GM12878 (cell line): ENCODE results near the gene ANO10. TPM values are rescaled to one million over a fixed set of nuclear protein-coding genes. Genes with fewer than 3 reads are reported as not detected.
A peak's percentile ranks its signal among the peaks of the same experiment; 100 is the strongest.

Experiments used
- ATAC-seq: fragments of 200-7000 bp; cut with Tn5 transposase; 3 replicates; pipeline ENCODE4 v1.9.1; 2020; ENCODE audit warnings: mild to moderate bottlenecking, moderate library complexity
- BruUV-seq: library from RNA; stranded (reverse); fragments of 400-500 nt; replicated peaks from 2 replicates; lab custom pipeline; 2021; lab: Mats Ljungman, UMichigan
- CTCF ChIA-PET: fragments of 300-600 bp; sonication (Branson Sonifier 250); formaldehyde crosslinking; extraction: SDS; loops from one replicate; lab custom pipeline; 2021; ENCODE audit warnings: inconsistent platforms; lab: Yijun Ruan, JAX
- POLR2A ChIA-PET: fragments of 350-600 bp; formaldehyde crosslinking; extraction: SDS; loops from one replicate; lab custom pipeline; 2021; ENCODE audit warnings: inconsistent platforms; lab: Charles Lee
- RAD21 ChIA-PET: fragments of 300-600 bp; sonication (Branson Sonifier 250); formaldehyde crosslinking; loops from one replicate; lab custom pipeline; 2023; ENCODE audit warnings: antibody characterized with exemption; ENCODE audit not compliant: unreplicated experiment; lab: Charles Lee
- SMC1A ChIA-PET: fragments of 300-600 bp; sonication (Branson Sonifier 250); formaldehyde crosslinking; loops from one replicate; lab custom pipeline; 2023; ENCODE audit not compliant: unreplicated experiment, uncharacterized antibody; lab: Charles Lee
- DNase-seq: peaks from one replicate; pipeline ENCODE4 v3.0.0-alpha.2; 2011; ENCODE audit warnings: low read depth, low spot score
- FAIRE-seq: peaks from 3 replicates; lab custom pipeline; 2011; peaks lifted over from hg19 to GRCh38; lab: Jason Lieb, UNC
- H2AFZ ChIP-seq: 2 replicates; pipeline ENCODE4 v1.6.0; 2011; ENCODE audit warnings: low read depth, low read length, control low read depth; ENCODE audit not compliant: control insufficient read depth
- H3K27ac ChIP-seq: 2 replicates; pipeline ENCODE4 v1.5.1; 2011; ENCODE audit warnings: control low read depth; ENCODE audit not compliant: control insufficient read depth, insufficient read depth
- H3K27me3 ChIP-seq, 2 experiments: replicated peaks in 1 of 2; 2 replicates each; pipeline versions ENCODE4 v1.6.0 to v1.6.1; 2011; ENCODE audit warnings: low read length in 1 of 2; ENCODE audit not compliant: control insufficient read depth in 2 of 2, insufficient read depth in 2 of 2
- H3K36me3 ChIP-seq, 2 experiments: 2 replicates each; pipeline ENCODE4 v1.5.1; 2011; ENCODE audit warnings: low read length in 1 of 2; ENCODE audit not compliant: control insufficient read depth in 2 of 2, insufficient read depth in 2 of 2
- H3K4me1 ChIP-seq: 2 replicates; pipeline ENCODE4 v1.6.1; 2011; ENCODE audit warnings: mild to moderate bottlenecking, low read length, moderate library complexity, mixed read lengths; ENCODE audit not compliant: control insufficient read depth, insufficient read depth
- H3K4me2 ChIP-seq: 2 replicates; pipeline ENCODE4 v1.6.0; 2011; ENCODE audit warnings: control low read depth; ENCODE audit not compliant: control insufficient read depth, insufficient read depth
- H3K4me3 ChIP-seq: fragments of 200-600 bp; sonication (generic); 2 replicates; pipeline ENCODE4 v1.5.1; 2016
- H3K79me2 ChIP-seq: 2 replicates; pipeline ENCODE4 v1.6.0; 2011; ENCODE audit warnings: low read length; ENCODE audit not compliant: control insufficient read depth, insufficient read depth
- H3K9ac ChIP-seq: 2 replicates; pipeline ENCODE4 v1.8.0; 2011; ENCODE audit warnings: low read length, control low read depth, mixed read lengths; ENCODE audit not compliant: control insufficient read depth, insufficient read depth
- H3K9me3 ChIP-seq: replicated peaks from 3 replicates; pipeline ENCODE4 v1.5.1; 2011; ENCODE audit warnings: mild to moderate bottlenecking, low read length; ENCODE audit not compliant: control insufficient read depth, insufficient read depth
- H4K20me1 ChIP-seq: 2 replicates; pipeline ENCODE4 v1.6.0; 2011; ENCODE audit not compliant: control insufficient read depth, insufficient read depth
- EED ChIP-seq: sonication (generic); IDR thresholded peaks from 2 replicates; pipeline ENCODE4 v1.6.1; 2016; ENCODE audit warnings: antibody characterized with exemption, low read depth
- HCFC1 ChIP-seq: fragments of 150-350 bp; IDR thresholded peaks from 2 replicates; pipeline ENCODE4 v1.6.1; 2014; ENCODE audit warnings: low read length
- MEF2A ChIP-seq: IDR thresholded peaks from 2 replicates; pipeline ENCODE4 v1.6.1; 2011; ENCODE audit warnings: low read depth, mild to moderate bottlenecking, low read length, moderate library complexity; ENCODE audit not compliant: insufficient read depth
- MTA2 ChIP-seq: fragments of 450-650 bp; IDR thresholded peaks from 2 replicates; pipeline ENCODE4 v1.6.1; 2016; ENCODE audit warnings: low read depth, mild to moderate bottlenecking, moderate library complexity
- RAD51 ChIP-seq: fragments of 450-650 bp; IDR thresholded peaks from 2 replicates; pipeline ENCODE4 v1.6.1; 2016; ENCODE audit warnings: moderate library complexity, mild to moderate bottlenecking, inconsistent platforms
- RUNX3 ChIP-seq: IDR thresholded peaks from 2 replicates; pipeline ENCODE4 v1.6.1; 2012; ENCODE audit warnings: low read length, inconsistent platforms
- STAT1 ChIP-seq: fragments of 450-650 bp; conservative IDR thresholded peaks from 2 replicates; pipeline ENCODE4 v1.6.1; 2014; ENCODE audit warnings: antibody characterized with exemption, mild to moderate bottlenecking
- SUZ12 ChIP-seq: fragments of 200-600 bp; sonication (generic); IDR thresholded peaks from one replicate; pipeline ENCODE4 v1.6.1; 2018; ENCODE audit warnings: antibody characterized with exemption, mild to moderate bottlenecking; ENCODE audit not compliant: unreplicated experiment
- TAF1 ChIP-seq: IDR thresholded peaks from 2 replicates; pipeline ENCODE4 v1.6.1; 2011; ENCODE audit warnings: mild to moderate bottlenecking, low read depth, low read length, borderline replicate concordance
- ZBTB11 ChIP-seq: fragments of 450-650 bp; formaldehyde crosslinking; IDR thresholded peaks from 2 replicates; pipeline ENCODE4 v1.5.0; 2022; ENCODE audit warnings: mild to moderate bottlenecking, missing genetic modification characterization
- WGBS: methylation state at CpG from one replicate; pipeline ENCODE4 v1.1.6; 2016; ENCODE audit warnings: low lambda C conversion rate; ENCODE audit not compliant: insufficient replicate concordance, insufficient coverage; ENCODE audit errors: missing lambda C conversion rate; 5-methylcytosine and 5-hydroxymethylcytosine counted together
- in situ Hi-C: fragments of 300-500 bp; cut with MboI; formaldehyde crosslinking; loops from 9 replicates; pipeline ENCODE4 v1.14.3; 2018; ENCODE audit warnings: mixed read lengths
- intact Hi-C: fragments of 100-400 bp; cut with micrococcal nuclease; formaldehyde crosslinking; loops from one replicate; pipeline ENCODE4 v1.14.2; 2022; ENCODE audit not compliant: unreplicated experiment
- polyA plus RNA-seq, 11 experiments: library from polyadenylated mRNA; depleted of rRNA in 4 of 11; unstranded in 6 of 11; stranded (reverse) in 5 of 11; fragments of >200 nt; fragmentation: Nextera tagmentation in 4 of 11; fragmentation: Illumina TruSeq in 1 of 11; extraction: Ambion mirVana in 4 of 11; extraction: Trizol in 1 of 11; gene quantifications; 1 replicate in 1 of 11; 2 replicates in 10 of 11; pipeline versions ENCODE4 v1.2.1 to v1.2.3, GENCODE V29; 2011 to 2016; ENCODE audit warnings: inconsistent platforms in 2 of 11, missing spikeins in 2 of 11, low read depth in 1 of 11
- total RNA-seq, 4 experiments: library from RNA; depleted of rRNA in 3 of 4; stranded (reverse); fragments of >200 nt in 3 of 4; fragmentation: Illumina TruSeq in 1 of 4; extraction: Trizol in 1 of 4; gene quantifications; 2 replicates each; pipeline versions ENCODE4 v1.2.1 to v1.2.3, GENCODE V29; 2013 to 2021

ANO10 gene
- total and polyA plus RNA-seq, 10 of the 15 experiments (the other 5 are each of a cell fraction or from before 2014, with no cell fraction given) = 0.29 to 21.9 (median 1.6) TPM

GRCh38 chr3:43326891-43327581 lies 294.8 kb downstream of the ANO10 start:
- ChIA-PET SMC1A (interaction anchor here (0.9 to 1.2 kb wide), 3 partner anchors 11 to 30 kb away, joined by 3 to 4 read pairs (median 4); no protein-coding TSS in a partner anchor), CTCF (interaction anchor here (1.0 to 1.6 kb wide), 4 partner anchors 11 to 165 kb away, joined by 3 to 5 read pairs (median 3); no protein-coding TSS in a partner anchor), POLR2A (interaction anchor here (0.6 kb wide), 1 partner anchor 693 kb away, joined by 3 read pairs; no protein-coding TSS in a partner anchor), RAD21 (interaction anchor here (1.2 kb wide), 1 partner anchor 30 kb away, joined by 3 read pairs; no protein-coding TSS in a partner anchor)
- Histone ChIP-seq H3K9ac (no peak overlapping the region), H3K4me1 (no peaks in the 10 kb centered on the region), H3K9me3 (peaks cover 2% of the 10 kb centered on the region; the same call in 2 of the 3 replicates), H4K20me1 (no peaks in the 10 kb centered on the region), H3K36me3 (no peaks in the 10 kb centered on the region), H3K27me3 (no peaks in the 10 kb centered on the region), H3K79me2 (peaks cover 3% of the 10 kb centered on the region), H3K4me3 (no peak overlapping the region), H2AFZ (no peak overlapping the region), H3K27ac (no peak overlapping the region), H3K4me2 (0 out of 2 replicates have a peak overlapping the region, but pooled peaks have one; percentile 35)
- DNase-seq (no peak), ATAC-seq (peak; percentile 64), FAIRE-seq (peak; percentile 44)
- no TSS peak for BruUV-seq
- TF ChIP-seq MTA2 (no peak), RUNX3 (0 out of 2 replicates have a peak, but pooled peaks have one; percentile 24), RAD51 (0 out of 2 replicates have a peak, but pooled peaks have one; percentile 25)
- intact Hi-C loops (no loop called here), in situ Hi-C loops (no loop called here)
- WGBS = 45% methylated on average over 3 of the region's 3 CpGs

DNA sequence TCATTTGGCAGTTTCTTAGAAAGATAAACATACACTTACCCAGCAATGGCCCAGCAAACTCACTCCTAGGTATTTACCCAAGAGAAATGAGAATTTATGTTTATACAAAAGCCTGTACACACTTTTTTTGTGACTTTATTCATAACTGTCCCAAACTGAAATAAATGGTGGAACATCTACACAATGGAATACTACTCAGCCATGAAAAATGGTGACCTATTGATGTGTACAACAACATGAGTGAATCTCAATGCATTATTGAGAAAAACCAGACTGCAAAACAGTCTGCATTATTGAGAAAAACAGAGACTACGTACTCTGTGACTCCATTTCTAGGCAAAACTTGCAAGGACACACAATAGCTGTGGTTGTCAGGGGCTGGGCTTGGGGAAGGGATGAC lies 298.3 kb downstream of the ANO10 start:
- CTCF ChIA-PET = interaction anchor here (1.2 kb wide), 1 partner anchor 57 kb away, joined by 3 read pairs; no protein-coding TSS in a partner anchor
- FAIRE-seq (no peak), DNase-seq (no peak), ATAC-seq (no peak)
- no TSS peak for BruUV-seq
- peaks cover 3% of the 10 kb centered on the region for H3K79me2 ChIP-seq
- WGBS = 89% methylated on average over 1 of the region's 1 CpG
- H3K9ac ChIP-seq = no peak overlapping the region
- H3K27ac ChIP-seq = no peak overlapping the region
- peaks cover 2% of the 10 kb centered on the region; the same call in 2 of the 3 replicates for H3K9me3 ChIP-seq
- SMC1A ChIA-PET = interaction anchor here (0.6 to 1.6 kb wide), 2 partner anchors 10 to 604 kb away, joined by 3 to 7 read pairs; no protein-coding TSS in a partner anchor
- H2AFZ ChIP-seq = no peak overlapping the region
- intact Hi-C loops (no loop called here), in situ Hi-C loops (no loop called here)
- H3K4me2 ChIP-seq = no peak overlapping the region
- no peaks in the 10 kb centered on the region for H3K4me1 ChIP-seq
- H4K20me1 ChIP-seq = no peaks in the 10 kb centered on the region
- RAD21 ChIA-PET = interaction anchor here (0.6 kb wide), 1 partner anchor 107 kb away, joined by 3 read pairs; no protein-coding TSS in a partner anchor
- POLR2A ChIA-PET = no interaction called here
- H3K4me3 ChIP-seq = no peak overlapping the region
- H3K27me3 ChIP-seq = no peaks in the 10 kb centered on the region
- no peaks in the 10 kb centered on the region for H3K36me3 ChIP-seq
- TF ChIP-seq MEF2A = no peak
- TF ChIP-seq EED = no peak
- TF ChIP-seq SUZ12 = no peak
- TF ChIP-seq STAT1 = no peak
- no peak for TF ChIP-seq ZBTB11 (CRISPR knock-in tag)
- no peak for TF ChIP-seq HCFC1
- TF ChIP-seq TAF1 = no peak
